GM11168 (cell line): ENCODE data around the gene GEMIN7.

Source experiments
- in situ Hi-C: fragments of 300-500 bp; cut with MboI; formaldehyde crosslinking; loops from one replicate; pipeline ENCODE4 v1.12.0; 2022; ENCODE audit warnings: low sequenced_read_pairs; ENCODE audit not compliant: unreplicated experiment

Gene GEMIN7

DNA sequence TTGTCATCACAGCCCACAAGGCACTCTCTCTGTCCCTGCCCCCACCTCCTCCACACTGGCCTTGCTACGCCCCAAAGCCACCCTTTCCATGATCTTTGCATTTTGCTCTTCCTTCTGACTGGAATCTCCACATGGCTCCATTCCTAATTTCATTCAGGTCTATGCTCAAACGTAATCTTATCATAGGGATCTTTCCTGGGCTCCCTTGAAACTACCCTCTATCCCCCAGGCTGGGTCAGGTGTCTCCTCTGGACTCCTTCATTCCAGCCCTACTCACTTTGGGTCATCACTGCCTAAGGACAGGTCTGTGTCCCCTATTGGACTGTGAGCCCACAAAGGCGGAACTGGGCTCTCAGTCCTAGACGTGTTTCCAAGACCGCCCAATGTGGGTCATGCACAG lies 3.1 kb downstream of the GEMIN7 start:
- in situ Hi-C loops: no loop called here

DNA sequence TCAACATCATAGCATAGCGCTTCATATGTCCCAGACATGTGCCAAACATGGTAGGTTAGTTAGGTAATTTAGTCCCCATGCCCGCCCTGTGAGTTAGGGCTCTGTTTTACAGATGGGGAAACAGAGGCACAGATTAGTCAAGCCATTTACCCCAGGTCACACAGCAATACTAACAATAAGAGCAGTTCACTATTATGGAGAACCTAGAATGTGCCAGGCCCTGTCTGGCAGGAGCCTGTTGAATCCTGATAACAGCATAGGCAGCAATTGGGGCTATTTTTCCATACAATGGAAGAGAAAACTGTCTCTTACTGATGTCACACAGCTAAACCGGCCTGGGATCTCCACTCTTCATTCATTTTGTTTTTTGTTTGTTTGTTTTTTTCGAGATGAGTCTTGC lies 7.4 kb downstream of the GEMIN7 start:
- in situ Hi-C loops: no loop called here

DNA sequence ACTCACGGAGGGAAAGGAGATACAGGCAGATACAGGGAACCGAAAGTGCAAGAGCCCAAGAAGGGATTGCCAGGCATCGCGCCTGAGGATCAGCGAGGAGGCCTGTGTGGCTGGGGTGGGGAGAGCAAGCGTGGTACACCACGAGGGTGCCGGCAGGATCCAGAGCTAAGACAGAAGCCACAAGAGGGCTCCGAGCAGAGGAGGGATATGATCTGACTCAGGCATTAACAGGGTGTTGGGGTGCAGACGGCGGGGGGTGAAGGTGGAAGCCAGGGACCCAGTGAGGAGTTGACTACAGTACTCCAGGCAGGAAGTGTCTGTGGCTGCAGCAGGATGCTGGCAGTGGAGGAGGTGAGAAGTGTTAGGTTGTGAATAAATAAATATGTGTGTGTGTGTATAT lies 8.5 kb downstream of the GEMIN7 start:
- in situ Hi-C loops: no loop called here

GRCh38 chr19:45090034-45090433 lies 11.0 kb downstream of the GEMIN7 start:
- in situ Hi-C loops: no loop called here

DNA sequence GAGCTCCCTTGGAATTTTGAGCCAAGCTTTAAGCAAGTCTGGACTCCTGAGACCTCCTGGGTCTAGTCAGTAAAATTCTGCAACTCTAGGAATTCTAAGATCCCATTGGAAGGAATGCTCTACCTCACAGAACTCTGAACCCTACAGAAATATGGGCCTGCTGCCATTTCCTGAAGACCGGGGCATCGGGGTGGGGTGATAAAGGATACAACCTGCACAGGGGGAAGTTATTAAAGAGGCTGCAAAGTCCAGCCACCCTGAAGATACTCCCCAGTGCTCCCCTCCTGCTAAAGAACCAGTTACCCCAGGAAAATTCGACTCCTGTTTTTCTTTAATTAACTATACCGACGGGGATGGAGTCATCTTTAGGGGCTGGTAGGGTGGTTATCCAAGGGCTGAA lies 11.5 kb downstream of the GEMIN7 start:
- in situ Hi-C loops: no loop called here

GRCh38 chr19:45091031-45091923 lies 12.2 kb downstream of the GEMIN7 start:
- in situ Hi-C loops: no loop called here

DNA sequence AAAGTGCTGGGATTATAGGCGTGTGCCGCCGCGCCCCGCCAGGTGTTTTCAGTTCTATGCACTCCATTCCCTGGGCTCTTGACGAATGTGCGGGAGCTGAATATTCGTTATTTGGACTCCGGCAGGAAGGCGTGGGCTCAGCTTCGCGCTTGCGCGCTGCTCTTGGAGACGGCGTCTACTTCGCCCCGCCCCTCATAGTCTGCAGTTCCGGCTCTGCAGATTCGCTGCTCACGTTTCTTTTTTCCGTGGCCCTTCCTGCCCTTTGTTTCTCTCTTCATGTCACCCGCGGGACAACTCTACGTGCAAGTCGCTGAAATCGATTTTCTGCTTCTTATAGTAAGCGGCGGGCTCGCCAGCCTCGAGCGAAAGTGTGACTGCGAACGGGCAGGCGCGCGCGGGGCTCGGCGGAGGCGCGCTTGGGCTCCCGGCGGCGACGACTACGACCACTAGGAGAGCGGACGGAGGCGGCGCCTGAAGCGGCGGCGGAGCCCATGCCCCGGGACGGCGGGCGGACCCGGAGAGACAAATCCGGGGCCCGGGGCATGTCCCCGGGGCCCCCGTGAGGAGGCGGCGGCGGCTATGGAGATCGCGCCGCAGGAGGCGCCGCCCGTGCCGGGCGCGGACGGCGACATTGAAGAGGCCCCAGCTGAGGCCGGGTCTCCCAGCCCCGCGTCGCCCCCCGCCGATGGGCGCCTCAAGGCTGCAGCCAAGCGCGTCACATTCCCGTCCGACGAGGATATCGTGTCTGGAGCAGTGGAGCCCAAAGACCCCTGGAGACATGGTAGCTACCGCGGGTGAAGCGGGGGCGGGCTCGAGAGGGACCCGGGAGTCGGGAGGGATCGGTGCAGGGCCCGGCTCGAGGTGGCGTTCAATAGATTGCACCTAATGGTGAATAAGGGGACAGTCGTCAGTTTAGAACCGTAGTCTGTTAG lies 14.0 kb downstream of the GEMIN7 start, which contains the start of gene PPP1R37:
Gene PPP1R37 (plus strand): TSS at position 433 of the 932 bp plus-strand sequence. CDS start 147 bp downstream, at position 580.
- in situ Hi-C loops: no loop called here

DNA sequence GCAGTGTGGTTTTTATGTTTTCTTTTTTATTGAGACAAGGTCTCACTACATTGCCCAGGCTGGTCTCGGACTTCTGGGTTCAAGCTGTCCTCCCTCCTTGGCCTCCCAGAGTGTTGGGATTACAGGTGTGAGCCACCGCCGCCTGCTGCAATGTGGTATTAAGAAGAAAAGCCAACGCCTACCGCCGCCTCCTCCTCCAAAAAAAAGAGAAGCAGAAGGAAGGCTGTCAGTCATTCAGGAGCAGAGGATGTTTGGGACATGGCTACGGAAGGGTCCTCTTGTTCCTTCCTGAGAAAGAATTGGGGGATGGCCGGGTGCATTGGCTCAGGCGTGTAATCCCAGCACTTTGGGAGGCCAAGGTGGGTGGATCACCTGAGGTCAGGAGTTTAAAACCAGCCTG lies 15.1 kb downstream of the GEMIN7 start:
- in situ Hi-C loops: no loop called here

- in situ Hi-C loops: no loop called here
Observed at GRCh38 chr19:45094707-45095106, 15.6 kb downstream of the GEMIN7 start.

DNA sequence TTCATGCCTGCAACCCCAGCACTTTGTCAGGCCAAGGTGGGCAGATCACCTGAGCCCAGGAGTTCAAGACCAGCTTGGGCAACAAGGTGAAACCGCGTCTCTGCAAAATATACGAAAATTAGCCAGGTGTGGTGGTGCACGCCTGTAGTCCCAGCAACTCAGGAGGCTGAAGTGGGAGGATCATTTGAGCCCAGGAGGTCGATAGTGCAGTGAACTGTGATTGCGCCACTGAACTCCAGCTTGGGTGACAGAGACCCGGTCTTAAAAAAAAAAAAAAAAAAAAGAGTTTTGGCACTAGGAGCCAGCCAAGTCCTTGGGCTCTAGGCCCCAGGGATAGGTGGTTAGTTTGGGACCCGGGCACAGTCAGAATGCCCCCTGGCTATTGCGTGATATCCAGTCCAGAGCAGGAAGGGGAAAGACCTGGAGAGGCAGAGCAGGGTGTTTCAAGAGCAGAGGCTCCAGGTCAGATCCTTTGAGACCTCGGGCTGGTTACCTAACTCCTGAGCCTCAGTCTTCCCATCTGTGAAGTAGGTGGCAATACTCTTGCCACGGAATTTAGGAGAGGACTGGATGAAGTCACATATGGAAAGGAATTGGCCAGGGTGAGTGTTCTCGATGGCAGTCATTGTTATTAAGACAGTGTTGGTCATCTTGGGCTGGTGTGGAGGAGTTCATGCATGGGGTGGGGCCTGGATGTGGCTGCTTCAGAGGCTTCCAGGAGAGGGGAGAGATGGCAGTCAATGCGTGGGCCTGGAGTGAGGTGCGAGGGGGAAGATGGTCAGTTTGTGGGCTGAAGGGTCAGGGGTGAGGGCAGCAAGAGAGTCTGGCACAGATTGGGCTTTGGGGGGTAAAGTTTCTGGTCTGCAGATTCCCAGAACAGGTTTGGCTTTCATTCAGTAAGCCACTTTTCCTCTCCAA lies 16.7 kb downstream of the GEMIN7 start:
- in situ Hi-C loops: no loop called here

- in situ Hi-C loops: no loop called here
Observed at GRCh38 chr19:45096700-45097099, 17.6 kb downstream of the GEMIN7 start.

GRCh38 chr19:45097450-45097775 lies 18.4 kb downstream of the GEMIN7 start:
- in situ Hi-C loops: no loop called here

DNA sequence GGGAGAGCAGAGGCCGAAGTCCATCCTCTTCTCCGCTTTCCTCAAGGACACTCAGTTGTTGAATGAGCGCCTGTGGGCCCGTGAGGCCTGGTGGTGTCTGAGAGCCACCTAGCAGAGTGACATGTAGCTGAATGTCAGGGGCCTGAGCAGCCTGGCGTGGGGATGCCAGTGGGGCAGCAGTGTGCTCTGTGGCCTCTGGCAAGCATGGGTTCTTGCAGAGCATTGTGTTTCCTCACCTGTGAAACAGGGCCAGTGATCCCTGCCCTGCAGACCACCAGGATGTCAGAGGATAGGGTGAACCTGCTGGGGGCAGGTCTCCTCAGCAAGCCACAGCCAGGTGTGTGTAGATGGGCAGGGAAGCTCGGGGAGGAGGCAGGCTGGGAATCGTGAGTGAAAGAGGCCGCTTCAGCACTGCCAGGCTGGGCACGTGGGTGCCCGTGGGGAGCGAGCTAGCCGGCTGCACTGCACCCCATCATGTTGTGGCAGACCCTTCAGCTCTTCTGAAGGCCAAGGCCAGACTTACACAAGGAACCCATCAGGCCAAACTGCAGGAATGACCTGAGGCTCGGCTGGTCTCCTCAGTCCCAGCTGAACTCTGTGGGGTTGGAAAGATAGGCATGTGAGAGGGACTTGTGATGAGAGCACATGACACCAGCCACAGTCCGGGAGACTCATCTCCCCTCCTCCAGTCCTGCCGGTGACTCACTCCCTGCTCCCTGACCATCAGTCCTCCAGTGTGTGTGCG lies 18.9 kb downstream of the GEMIN7 start:
- in situ Hi-C loops: no loop called here

DNA sequence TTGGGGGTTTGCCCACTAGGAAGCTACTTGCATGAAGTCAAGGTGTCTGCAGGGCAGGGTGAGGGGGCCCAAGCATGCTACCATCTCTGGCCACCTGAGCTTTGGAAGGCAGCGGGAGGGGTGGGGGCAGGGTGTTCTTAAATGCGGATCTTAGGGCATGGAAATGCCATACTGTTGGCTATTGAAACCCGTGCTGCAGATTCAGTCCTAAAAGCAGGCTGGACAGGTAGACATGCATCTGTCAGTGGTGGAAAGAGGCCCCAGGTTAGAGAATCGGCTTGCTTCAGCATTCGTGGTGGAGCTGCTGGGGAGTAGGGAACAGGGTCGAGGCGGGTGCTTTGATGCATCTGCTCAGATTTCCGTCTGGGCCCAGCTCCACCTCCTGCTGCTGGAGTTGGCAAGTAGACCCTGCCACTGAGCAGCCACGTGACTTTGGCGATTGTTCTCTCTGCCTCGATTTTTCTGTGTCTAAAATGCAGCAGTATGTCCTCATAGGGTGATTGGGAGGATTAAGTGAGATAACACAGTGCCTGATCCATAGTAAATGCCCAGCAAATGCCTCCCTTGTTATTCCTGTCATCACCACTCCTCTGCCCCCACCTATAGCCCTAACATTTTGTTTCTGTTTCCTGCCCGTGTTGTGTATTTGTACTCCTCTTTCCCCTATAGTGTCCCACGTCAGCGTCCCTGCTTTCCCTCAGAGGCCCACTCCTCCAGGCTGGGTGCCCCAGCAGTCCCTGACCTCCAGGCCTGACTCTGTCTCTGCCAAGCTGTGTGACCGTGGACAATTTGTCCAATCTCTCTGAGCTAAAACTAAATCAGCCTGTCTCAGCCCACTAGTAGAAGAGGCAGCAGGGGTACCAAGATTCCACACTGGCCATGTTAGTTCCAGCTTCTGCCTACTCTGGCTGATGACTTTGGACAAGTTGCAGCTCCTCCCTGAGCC lies 19.7 kb downstream of the GEMIN7 start:
- in situ Hi-C loops: no loop called here

GRCh38 chr19:45099467-45100191 lies 20.6 kb downstream of the GEMIN7 start:
- in situ Hi-C loops: no loop called here

GRCh38 chr19:45100201-45100600 lies 21.1 kb downstream of the GEMIN7 start:
- in situ Hi-C loops: no loop called here

- in situ Hi-C loops: no loop called here
Observed at GRCh38 chr19:45100846-45101252, 21.8 kb downstream of the GEMIN7 start.

- in situ Hi-C loops: no loop called here
Observed at GRCh38 chr19:45101806-45102205, 22.7 kb downstream of the GEMIN7 start.
